A673 (cell line): ENCODE results near the gene WFDC5. TPM values are rescaled to one million over a fixed set of nuclear protein-coding genes. Genes with fewer than 3 reads are reported as not detected.
"Not testable (repeated sequence)": the region's sequence is repeated elsewhere in the genome, so short reads cannot be mapped to it uniquely, and the experiment has no call there.

ENCODE experiments used
- BruUV-seq: library from RNA; stranded (reverse); fragments of 400-500 nt; replicated peaks from 2 replicates; lab custom pipeline; 2021; lab: Mats Ljungman, UMichigan
- CTCF ChIA-PET: fragments of 300-600 bp; sonication (Branson Sonifier 250); formaldehyde crosslinking; loops from one replicate; lab custom pipeline; 2022; ENCODE audit warnings: antibody characterized with exemption; lab: Charles Lee
- POLR2A ChIA-PET: fragments of 300-600 bp; sonication (Branson Sonifier 250); formaldehyde crosslinking; loops from one replicate; lab custom pipeline; 2022; ENCODE audit warnings: antibody characterized with exemption; ENCODE audit not compliant: low non-redundant PET; lab: Charles Lee
- DNase-seq: peaks from one replicate; pipeline ENCODE4 v3.0.0-alpha.2; 2015; ENCODE audit warnings: low spot score
- H3K27ac ChIP-seq: fragments of 200-600 bp; sonication (generic); 2 replicates; pipeline ENCODE4 v1.5.1; 2016; ENCODE audit warnings: mixed run types, low read depth, mild to moderate bottlenecking, mixed read lengths, antibody characterized with exemption, low read length; ENCODE audit not compliant: poor library complexity, severe bottlenecking
- H3K27me3 ChIP-seq: fragments of 200-600 bp; sonication (generic); replicated peaks from 2 replicates; pipeline ENCODE4 v1.6.1; 2017; ENCODE audit warnings: mixed run types, low read depth, mild to moderate bottlenecking, mixed read lengths, antibody characterized with exemption, low read length; ENCODE audit not compliant: insufficient read depth, poor library complexity
- H3K36me3 ChIP-seq: fragments of 200-600 bp; sonication (generic); 2 replicates; pipeline ENCODE4 v1.6.1; 2016; ENCODE audit warnings: mixed run types, mild to moderate bottlenecking, mixed read lengths, antibody characterized with exemption, low read length; ENCODE audit not compliant: insufficient read depth, poor library complexity, severe bottlenecking
- H3K4me1 ChIP-seq: fragments of 200-600 bp; sonication (generic); 2 replicates; pipeline ENCODE4 v1.6.1; 2017; ENCODE audit warnings: mixed run types, mild to moderate bottlenecking, mixed read lengths, antibody characterized with exemption, low read length; ENCODE audit not compliant: insufficient read depth, poor library complexity, severe bottlenecking
- H3K4me3 ChIP-seq: fragments of 200-600 bp; sonication (generic); 2 replicates; pipeline ENCODE4 v1.5.1; 2016; ENCODE audit warnings: low read depth, mixed run types, mild to moderate bottlenecking, mixed read lengths, low read length; ENCODE audit not compliant: poor library complexity, severe bottlenecking
- H3K9me3 ChIP-seq: fragments of 200-600 bp; sonication (generic); 2 replicates; pipeline ENCODE4 v1.6.1; 2016; ENCODE audit warnings: mixed run types, low read depth, mild to moderate bottlenecking, mixed read lengths, antibody characterized with exemption, low read length; ENCODE audit not compliant: poor library complexity, severe bottlenecking
- EZH2 ChIP-seq: fragments of 200-600 bp; sonication (generic); IDR thresholded peaks from 2 replicates; pipeline ENCODE4 v1.6.1; 2017; ENCODE audit warnings: borderline replicate concordance, low read depth, mild to moderate bottlenecking, mixed read lengths, antibody characterized with exemption, low read length; ENCODE audit not compliant: poor library complexity, severe bottlenecking
- intact Hi-C: fragments of 100-400 bp; cut with micrococcal nuclease; formaldehyde crosslinking; loops from one replicate; pipeline ENCODE4 v1.10.0; 2022; ENCODE audit not compliant: unreplicated experiment
- total RNA-seq: library from RNA; stranded (reverse); gene quantifications from 2 replicates; pipeline ENCODE4 v1.2.3, GENCODE V29; 2021
- TF ChIP-seq, protein P1 (sequence below): fragments of 300-800, 200-600 bp; sonication (generic); conservative IDR thresholded peaks from 2 replicates; pipeline ENCODE4 v1.5.1; 2017; ENCODE audit warnings: low read depth, mild to moderate bottlenecking, antibody characterized with exemption, low read length, moderate library complexity, mixed read lengths

The WFDC5 gene
- total RNA-seq, 1 experiment from 2014 or later = not detected

DNA sequence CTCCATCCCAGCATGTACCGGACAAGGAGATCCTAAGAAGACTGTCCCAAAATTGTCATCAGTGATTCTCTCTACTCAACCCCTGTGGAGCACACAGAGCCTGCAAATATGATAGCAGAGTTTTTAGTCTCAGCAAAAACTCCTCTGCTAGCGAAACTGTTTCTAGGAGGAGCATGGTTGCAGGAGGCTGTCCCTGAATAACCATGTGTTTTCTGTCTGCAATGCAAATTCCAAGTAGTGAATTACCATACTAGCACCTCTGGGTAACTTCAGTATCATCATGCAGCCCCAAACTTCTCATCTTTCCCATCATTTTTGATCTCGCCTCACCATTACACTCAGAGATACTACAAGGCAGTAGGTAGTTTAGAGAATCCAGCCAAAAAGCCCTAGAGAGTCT is 34.1 kb upstream of the WFDC5 start:
- no peak for DNase-seq
- Histone ChIP-seq H3K9me3 (no peaks in the 10 kb centered on the region), H3K4me3 (no peak overlapping the region), H3K27ac (no peak overlapping the region), H3K4me1 (no peaks in the 10 kb centered on the region), H3K36me3 (no peaks in the 10 kb centered on the region), H3K27me3 (peaks cover 25% of the 10 kb centered on the region)
- BruUV-seq = no TSS peak
- POLR2A ChIA-PET = no interaction called here
- TF ChIP-seq, protein P1, sequence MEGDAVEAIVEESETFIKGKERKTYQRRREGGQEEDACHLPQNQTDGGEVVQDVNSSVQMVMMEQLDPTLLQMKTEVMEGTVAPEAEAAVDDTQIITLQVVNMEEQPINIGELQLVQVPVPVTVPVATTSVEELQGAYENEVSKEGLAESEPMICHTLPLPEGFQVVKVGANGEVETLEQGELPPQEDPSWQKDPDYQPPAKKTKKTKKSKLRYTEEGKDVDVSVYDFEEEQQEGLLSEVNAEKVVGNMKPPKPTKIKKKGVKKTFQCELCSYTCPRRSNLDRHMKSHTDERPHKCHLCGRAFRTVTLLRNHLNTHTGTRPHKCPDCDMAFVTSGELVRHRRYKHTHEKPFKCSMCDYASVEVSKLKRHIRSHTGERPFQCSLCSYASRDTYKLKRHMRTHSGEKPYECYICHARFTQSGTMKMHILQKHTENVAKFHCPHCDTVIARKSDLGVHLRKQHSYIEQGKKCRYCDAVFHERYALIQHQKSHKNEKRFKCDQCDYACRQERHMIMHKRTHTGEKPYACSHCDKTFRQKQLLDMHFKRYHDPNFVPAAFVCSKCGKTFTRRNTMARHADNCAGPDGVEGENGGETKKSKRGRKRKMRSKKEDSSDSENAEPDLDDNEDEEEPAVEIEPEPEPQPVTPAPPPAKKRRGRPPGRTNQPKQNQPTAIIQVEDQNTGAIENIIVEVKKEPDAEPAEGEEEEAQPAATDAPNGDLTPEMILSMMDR = no peak
- no peak for TF ChIP-seq EZH2
- CTCF ChIA-PET = no interaction called here
- intact Hi-C loops = no loop called here

DNA sequence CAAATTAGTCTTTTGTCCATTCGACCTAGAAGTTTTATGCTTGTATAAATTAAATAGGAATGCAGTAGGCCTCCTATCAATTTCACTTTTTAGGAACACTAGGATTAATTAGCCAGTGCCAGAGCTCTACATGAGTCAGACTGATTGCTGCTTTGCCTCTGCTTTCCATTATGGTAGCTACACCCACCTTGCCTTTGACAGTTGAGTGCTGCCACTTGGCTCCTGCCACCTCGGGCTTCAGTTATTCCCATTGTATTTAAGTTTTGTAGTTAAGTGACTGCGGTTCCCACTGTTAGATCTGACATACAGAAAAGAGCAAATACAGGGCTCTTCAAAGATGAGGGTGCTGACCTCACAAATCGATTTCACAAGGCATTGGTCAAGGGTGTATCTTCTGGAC is 25.9 kb upstream of the WFDC5 start:
- TF ChIP-seq EZH2 = no peak
- TF ChIP-seq, protein P1 = no peak
- no peak overlapping the region for H3K4me3 ChIP-seq
- no peaks in the 10 kb centered on the region for H3K4me1 ChIP-seq
- ChIA-PET POLR2A (no interaction called here), CTCF (no interaction called here)
- H3K36me3 ChIP-seq = no peaks in the 10 kb centered on the region
- peaks cover 20% of the 10 kb centered on the region for H3K27me3 ChIP-seq
- no peaks in the 10 kb centered on the region for H3K9me3 ChIP-seq
- BruUV-seq = no TSS peak
- intact Hi-C loops = no loop called here
- H3K27ac ChIP-seq = no peak overlapping the region
- DNase-seq = no peak

DNA sequence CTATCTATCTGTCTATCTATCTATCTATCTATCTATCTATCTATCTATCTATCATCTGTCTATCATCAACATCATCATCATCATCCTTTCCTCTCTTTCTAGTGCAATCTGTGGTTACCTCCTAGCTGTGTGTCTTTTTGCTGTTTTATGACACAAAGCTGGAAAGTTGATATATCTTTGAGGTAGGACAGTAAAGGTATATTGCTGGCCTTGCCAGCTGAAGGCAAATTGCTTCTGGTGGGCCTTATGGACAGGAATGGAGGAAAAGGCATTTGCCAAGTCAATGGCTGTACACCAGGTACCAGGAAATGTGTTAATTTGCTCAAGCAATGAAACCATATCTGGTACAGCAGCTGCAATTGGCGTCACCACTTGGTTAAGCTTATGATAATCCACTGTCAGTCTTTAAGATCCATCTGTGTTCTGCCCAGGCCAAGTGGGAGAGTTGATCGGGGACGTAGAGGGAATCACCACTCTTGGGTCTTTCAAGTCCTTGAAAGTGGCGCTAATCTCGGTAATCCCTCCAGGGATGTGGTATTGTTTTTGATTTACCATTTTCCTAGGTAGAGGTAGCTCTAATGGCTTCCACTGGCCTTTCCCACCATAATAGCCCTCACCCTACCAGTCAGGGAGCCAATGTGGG is 24.9 kb upstream of the WFDC5 start:
- POLR2A ChIA-PET = not testable (repeated sequence)
- intact Hi-C loops = loop anchor here (2.0 kb wide), 2 partner anchors 89 to 153 kb away; no protein-coding TSS in a partner anchor

More for the DNA sequence above, 24.9 kb upstream of the WFDC5 start:
- H3K4me1 ChIP-seq, H3K27ac ChIP-seq, H3K36me3 ChIP-seq, BruUV-seq, H3K4me3 ChIP-seq, H3K9me3 ChIP-seq, DNase-seq: not testable (repeated sequence)
- CTCF ChIA-PET = interaction anchor here (0.6 to 1.9 kb wide), 4 partner anchors 90 to 154 kb away, joined by 3 to 13 read pairs (median 5); no protein-coding TSS in a partner anchor
- peaks cover 13% of the 10 kb centered on the region for H3K27me3 ChIP-seq
